Activated naive CD4-positive, alpha-beta T cell (primary cell): ENCODE measurements around the gene AOPEP.

Source experiments
- DNase-seq, 4 experiments: peaks; one replicate each; lab custom pipeline; 2025; lab: John Stamatoyannopoulos, UW

AOPEP gene

DNA sequence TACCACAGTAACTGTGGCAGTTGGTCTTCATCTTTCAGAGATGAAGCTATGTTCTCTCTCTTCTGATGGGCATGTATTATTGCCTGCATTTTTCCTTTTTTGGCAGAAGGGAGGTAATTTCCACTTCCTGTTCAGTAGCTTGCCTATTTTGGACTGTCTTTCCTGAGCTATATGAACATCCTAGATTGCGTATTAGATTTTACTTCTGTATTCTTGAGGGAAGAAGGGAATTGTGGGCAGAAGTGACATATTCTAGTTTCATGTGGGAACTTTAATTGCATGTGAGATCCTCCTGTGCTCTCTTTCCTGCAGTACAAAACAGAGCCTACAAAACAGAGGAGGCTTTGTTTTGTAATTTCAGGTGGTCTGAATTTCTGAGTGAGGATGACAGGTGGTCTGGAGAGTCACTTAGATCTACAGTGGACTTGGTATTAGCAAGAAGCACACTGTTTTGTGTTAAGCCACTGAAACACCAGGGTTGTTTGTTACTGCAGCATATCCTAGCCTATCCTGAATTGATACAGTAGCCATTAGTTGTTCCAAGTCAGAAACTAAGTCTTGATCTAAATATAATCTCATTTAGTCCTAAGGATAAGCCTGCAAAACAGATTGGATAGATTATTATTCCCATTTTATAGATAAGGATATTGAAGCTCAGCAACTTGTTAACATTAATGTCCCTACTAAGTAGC lies 68.1 kb downstream of the AOPEP start:
- no peak for DNase-seq

DNA sequence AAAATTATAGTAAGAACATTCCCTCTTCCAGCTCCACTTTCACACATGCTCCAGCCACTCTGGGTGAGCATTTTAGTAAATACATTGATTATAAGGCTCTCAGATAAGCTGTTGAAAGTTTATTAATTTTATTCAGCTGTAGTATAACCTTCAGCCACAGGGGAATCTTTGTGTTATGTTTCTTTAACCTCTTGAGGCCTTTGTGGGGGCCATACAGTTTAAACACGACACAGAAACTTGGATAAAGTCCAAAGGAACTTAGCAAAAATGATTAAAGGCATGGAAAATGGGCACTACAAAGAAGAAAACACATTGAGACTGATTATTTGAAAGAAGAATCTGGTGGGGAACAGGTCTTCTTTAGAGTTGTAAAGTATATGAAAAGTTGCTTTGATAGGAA lies 70.2 kb downstream of the AOPEP start:
- no peak for DNase-seq

GRCh38 chr9:94798201-94798600 lies 71.7 kb downstream of the AOPEP start:
- DNase-seq: no peak

DNA sequence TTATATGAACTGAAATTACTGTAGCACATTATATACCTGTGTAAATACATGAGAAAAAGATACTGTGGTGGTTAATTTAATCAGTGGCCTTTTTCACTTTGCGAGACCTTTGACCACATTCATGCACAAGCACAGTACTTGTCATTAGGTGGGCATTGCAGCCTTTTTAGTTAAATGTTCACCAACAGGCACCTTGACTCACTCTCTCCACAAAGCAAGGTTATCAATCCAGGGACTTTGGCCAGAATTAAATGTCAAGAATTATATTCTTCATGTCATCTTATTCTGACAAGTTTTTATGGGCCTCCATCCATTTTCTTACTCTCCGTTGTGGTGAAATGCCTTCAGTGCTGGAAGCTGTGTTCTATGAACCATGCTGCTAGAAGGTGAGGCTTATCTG lies 72.2 kb downstream of the AOPEP start:
- DNase-seq: no peak

- DNase-seq: no peak
Observed at GRCh38 chr9:94799578-94800264, 73.2 kb downstream of the AOPEP start.

DNA sequence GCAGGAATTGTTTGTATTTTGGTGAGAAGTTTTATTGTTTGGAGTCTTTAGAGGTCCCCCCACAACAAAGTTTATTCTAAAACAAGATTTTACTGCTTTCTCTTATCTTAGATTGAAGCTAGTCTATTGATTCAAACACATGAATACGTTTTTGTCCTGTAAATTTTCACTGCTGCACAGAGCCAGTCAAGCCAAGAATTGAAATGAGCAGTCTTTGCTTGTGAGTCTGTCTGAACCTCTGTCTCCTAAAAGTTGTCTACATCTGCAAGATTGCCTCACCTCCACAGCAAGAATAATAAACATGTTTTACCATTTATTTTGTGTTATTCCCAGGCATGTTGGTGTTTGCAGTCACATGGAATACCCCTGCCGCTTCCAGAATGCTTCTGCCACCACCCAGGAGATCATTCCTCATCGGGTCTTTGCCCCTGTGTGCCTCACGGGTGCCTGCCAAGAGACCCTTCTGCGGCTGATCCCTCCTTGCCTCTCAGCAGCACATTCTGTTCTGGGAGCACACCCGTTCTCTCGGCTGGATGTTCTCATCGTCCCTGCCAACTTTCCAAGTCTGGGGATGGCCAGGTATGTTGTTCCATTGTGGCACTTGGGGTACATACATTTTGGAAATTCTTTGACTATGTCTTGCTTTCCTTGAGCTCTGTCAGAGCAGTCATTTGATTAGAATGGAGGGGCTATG lies 74.1 kb downstream of the AOPEP start:
- no peak for DNase-seq

- no peak for DNase-seq
Observed at GRCh38 chr9:94801234-94801633, 74.7 kb downstream of the AOPEP start.

DNA sequence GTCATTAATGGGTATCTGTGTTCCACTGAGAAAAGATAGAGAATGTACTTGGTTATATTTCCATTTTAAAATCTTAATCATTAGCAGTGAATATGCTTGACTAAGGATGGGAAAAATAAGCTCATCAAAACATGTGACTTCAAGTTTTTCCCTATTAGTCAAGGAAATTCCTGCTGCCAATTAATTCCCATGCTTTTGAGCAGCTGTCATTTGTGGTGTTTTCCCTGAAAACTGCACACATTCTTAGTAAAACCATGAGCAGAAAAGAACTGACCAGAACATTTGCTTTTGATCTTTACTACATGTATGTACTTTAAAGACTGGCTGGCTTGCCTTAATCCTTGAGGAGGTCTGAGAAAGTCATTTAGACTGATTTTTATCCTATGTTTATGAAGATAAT lies 75.2 kb downstream of the AOPEP start:
- DNase-seq: no peak

DNA sequence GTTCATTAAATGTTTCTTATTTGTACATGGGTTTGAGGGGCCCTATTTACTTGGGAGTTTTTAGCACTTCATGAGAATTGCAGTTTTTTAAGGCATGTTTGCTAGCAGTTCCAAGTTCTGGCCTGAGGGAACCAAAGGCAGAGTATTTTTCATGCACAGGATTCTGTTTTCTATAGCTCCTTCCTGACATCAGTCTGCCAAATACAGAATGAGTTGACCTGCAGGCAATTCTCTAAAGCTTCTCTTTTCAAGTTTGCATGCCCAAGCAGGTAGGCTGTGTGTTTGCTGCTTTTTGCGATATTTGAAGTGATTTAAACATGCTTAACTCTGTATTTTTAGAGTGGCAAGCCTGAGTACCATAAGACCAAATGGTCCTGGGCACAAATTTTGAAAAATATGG lies 75.8 kb downstream of the AOPEP start:
- no peak for DNase-seq

GRCh38 chr9:94802793-94803192 lies 76.3 kb downstream of the AOPEP start:
- no peak for DNase-seq

DNA sequence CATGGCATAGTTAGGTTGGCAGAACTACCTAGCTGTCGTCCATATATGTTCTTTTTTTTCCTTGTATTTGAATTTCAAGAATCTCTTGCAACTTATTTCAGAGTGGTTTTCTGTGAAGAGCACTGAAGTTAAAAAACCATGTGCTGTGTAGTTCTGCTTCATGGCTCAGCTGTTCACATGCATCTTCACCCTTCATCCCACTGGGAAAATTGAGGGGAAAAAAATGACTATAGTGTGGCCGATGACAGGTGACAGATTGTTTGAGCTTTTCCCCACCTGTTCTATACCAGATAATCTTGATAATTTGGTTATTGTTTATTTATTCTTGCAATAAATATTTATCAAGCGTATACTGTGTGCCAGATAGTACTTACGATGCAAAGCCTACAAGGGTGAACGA lies 77.8 kb downstream of the AOPEP start:
- DNase-seq: no peak

DNA sequence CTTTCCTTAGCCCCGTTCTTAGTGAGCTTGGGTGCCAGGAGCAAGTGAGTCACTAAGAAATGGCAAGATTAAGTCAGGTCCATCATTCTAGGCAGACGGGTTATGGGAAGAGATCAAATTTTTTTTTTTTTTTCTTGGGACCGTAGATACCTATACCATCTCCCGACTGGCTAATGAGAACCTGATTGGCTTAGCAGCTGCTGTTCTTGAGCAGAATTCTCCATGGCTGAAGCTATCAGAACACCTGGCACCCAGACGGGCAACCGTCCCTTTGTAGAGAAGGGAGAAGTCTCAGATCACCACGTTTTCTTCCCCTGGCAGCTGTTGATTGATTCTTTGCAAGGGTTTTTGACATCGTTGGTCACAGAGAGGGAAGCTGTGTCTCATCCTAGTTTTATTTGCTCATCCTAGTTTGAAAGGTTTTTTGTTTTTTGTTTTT lies 78.6 kb downstream of the AOPEP start:
- DNase-seq: no peak

DNA sequence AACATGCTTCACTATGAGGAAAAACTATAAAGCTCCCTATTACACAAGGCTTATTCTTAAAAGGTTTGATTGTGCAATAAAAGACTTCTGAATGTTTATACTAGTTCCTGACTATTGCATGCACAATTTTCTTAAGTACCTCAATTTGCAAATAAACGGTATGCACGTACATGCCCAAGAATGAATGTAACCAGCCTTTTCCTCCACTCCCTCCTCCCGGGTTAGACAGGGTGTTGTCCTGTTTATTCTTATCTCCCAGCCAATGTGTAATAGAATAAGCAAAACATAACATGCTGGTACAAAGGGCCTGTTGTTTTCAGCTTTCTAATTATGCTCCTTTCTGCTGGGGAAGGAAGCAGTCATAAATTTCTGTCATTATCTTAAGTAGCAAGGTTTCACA lies 79.1 kb downstream of the AOPEP start:
- no peak for DNase-seq

GRCh38 chr9:94806307-94806893 lies 79.9 kb downstream of the AOPEP start:
- no peak for DNase-seq

DNA sequence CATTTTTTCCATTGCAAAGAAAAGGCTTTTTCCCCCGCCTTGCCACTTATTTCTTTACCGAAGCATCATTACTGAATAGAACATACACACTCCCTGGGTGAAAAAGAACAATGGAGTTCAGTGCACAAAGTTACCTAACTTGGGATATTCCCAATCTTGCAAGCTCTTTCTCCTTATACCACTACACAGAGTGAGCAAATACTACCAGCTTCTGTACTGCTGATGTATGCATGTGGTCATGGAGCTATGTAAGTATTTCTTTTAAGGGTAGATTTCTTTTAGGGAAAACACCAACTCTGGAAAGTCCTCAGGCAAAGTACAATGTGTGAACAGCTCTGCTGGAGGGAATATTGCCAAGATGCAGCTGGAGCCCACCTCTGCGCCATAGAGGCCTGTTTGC lies 81.1 kb downstream of the AOPEP start:
- DNase-seq: no peak

DNA sequence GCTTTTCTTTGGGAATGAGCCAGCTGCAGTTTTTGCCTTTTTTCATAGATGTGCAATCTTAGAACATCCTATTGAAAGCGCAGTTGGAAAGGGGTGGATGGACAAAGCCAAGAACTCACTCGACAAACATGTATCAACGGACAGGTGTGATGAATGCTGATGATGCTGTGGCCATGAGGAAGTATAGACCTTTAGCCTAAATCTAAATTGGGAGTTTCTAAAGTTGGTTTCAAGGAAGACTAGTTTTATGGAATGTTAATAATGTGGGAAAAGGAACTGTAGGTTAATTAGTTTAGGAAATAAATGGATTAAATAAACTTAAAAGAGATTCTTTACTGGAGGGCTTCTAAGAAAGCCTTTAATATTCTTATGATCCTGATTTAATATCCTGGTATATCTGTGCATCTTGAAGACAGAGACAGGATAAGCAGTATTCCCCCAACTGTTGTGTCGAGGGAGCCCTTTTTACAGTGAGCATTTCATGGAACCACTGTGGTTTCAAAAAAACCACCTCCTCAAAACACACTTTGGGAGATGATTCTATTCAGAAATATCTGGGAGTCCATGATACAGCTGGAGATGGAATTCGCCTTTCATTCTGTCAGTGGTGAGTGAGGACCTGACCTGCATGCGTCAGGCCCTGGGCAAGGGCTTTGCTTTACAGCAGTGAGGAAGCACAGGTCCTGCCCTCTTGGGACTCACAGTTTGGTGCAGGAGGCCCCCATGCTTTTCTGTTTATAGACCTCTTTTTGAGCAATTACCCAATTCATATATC lies 82.6 kb downstream of the AOPEP start:
- DNase-seq: no peak

- no peak for DNase-seq
Observed at GRCh38 chr9:94809778-94810177, 83.3 kb downstream of the AOPEP start.

DNA sequence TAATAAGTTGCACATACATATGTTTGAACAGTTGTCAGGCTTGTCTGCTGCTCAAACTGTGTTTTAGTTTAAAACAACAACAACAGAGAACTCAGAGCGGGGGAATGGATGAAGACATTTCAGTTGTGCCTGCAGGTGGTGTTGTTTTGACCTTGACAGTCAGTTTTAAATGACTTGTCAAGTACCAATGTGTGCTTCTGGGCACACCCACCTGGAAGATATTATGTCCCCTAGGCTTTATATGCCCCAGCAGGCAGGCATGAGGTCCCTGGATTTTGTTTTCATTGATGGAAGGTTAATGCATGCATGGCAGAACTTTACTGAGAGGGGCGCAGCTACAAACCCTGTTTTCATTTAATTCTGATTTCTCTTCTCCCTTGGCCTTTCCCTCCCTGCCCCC lies 84.6 kb downstream of the AOPEP start:
- DNase-seq: no peak

GRCh38 chr9:94812343-94812742 lies 85.8 kb downstream of the AOPEP start:
- DNase-seq: no peak

DNA sequence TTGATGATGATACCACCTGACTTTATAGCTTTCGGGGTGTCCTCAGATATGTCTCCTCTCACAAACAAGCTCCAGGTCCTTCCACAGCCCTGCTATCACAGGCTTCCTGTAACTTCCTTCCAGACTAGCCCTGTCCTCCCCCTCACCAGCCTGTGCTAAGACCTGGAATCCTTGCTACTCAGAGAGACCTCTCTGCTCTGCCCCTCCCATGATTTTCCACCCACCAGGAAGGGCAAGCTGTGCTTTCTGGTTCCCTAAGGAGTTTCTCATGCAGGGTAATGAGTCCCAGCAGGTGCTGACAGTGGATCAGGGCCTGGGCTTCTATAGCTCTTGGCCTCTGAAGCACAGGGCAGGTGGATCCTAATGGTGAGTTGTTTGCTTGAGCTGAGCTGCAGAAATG lies 86.9 kb downstream of the AOPEP start:
- no peak for DNase-seq

DNA sequence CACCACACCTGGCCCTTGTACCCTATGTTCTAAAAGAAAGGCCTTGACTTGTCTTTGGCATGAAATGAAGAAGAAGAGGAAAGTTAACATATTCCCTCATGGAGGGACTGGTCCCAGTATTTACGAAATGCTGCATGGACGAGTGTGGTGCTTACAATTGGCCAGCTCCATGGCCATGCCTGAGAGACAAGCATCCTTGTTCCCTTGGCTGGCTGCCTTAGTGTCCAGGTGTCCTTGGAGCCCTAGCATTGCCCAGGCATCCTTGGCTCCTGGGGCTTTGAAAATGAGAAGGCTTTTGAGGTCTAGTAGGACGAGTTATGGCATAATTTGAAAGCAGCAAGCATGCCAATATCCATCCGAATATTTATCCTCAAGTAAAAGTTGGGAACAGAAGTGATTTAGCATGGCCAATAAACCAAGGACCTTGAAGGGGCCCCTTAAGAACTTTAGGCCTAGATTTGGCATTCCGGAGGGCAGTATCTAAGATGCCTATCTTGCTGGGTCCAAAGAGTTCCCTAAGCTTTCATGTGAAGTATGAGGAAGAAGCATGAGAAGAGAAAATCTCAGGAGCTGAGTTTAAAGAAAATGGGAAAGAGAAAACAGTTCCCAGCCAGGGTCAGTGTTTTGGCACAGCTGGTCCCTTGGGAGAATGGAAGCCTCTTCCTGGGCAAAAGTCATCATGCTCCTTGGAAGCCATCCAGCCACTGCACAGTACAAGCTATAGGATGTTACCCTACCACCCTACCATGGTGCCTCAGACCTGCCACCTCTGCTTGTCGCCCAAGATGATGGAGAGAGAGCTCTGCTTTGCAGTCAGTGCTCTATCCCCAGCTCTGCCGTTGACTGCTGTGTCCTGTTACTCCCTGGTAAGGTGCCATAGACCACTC lies 91.0 kb downstream of the AOPEP start:
- no peak for DNase-seq
